ENCODE results near the gene CAPNS1. TPM values are rescaled to one million over a fixed set of nuclear protein-coding genes. Genes with fewer than 3 reads are reported as not detected.
"Not testable (repeated sequence)": the region's sequence is repeated elsewhere in the genome, so short reads cannot be mapped to it uniquely, and the experiment has no call there.

Gene CAPNS1
- total RNA-seq, 1 donor from 2014 or later: 335 TPM

DNA sequence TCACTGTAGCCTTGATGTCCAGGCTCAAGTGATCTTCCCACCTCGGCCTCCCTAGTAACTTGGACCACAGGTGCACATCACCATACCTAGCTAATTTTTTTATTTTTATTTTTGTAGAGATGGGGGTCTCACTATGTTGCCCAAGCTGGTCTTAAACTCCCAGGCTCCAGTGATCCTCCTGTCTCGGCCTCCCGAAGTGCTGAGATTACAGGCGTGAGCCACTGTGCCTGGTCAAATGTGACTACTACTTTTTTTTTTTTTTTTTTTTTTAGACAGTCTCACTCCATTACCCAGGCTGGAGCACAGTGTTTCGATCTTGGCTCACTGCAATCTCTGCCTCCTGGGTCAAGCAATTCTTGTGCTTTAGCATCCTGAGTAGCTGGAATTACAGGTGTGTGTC is 33.0 kb downstream of the CAPNS1 start:
- no peaks in the 10 kb centered on the region for H3K9me3 Mint-ChIP-seq
- no peaks in the 10 kb centered on the region for H3K36me3 Mint-ChIP-seq (ENCODE audit: low read depth)
- no peak overlapping the region for H3K27ac Mint-ChIP-seq
- no peak overlapping the region for H3K4me3 Mint-ChIP-seq
- H3K4me1 Mint-ChIP-seq (ENCODE audit: low read depth): no peaks in the 10 kb centered on the region
- intact Hi-C loops (cut with micrococcal nuclease): no loop called here
- no peak for DNase-seq (ENCODE audit: low spot score)
- peaks cover 1% of the 10 kb centered on the region for H3K27me3 Mint-ChIP-seq (ENCODE audit: insufficient read depth)

- H3K36me3 Mint-ChIP-seq (ENCODE audit: low read depth); intact Hi-C loops (cut with micrococcal nuclease); H3K27ac Mint-ChIP-seq; H3K27me3 Mint-ChIP-seq (ENCODE audit: insufficient read depth); H3K4me3 Mint-ChIP-seq; DNase-seq (ENCODE audit: low spot score); H3K9me3 Mint-ChIP-seq; H3K4me1 Mint-ChIP-seq (ENCODE audit: low read depth): not testable (repeated sequence)
These were observed 34.0 kb downstream of the CAPNS1 start for GRCh38 chr19:36173846-36174245.

DNA sequence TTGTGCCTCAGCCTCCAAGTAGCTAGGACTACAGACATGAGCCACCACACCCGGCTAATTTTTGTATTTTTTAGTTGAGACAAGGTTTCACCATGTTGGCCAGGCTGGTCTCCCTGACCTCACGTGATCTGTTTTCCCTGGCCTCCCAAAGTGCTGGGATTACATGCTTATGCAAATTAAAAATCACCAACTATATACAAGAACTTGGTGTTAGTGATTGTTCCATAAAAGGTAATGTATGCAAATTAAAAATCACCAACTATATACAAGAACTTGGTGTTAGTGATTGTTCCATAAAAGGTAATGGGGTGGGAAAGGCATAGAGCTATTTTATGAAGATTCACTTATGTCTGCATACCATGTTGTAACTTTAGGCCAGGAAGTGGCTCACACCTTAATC is 39.2 kb downstream of the CAPNS1 start:
- H3K27me3 Mint-ChIP-seq (ENCODE audit: insufficient read depth); intact Hi-C loops (cut with micrococcal nuclease); H3K9me3 Mint-ChIP-seq; H3K27ac Mint-ChIP-seq; H3K4me3 Mint-ChIP-seq; H3K36me3 Mint-ChIP-seq (ENCODE audit: low read depth); H3K4me1 Mint-ChIP-seq (ENCODE audit: low read depth); DNase-seq (ENCODE audit: low spot score): not testable (repeated sequence)

DNA sequence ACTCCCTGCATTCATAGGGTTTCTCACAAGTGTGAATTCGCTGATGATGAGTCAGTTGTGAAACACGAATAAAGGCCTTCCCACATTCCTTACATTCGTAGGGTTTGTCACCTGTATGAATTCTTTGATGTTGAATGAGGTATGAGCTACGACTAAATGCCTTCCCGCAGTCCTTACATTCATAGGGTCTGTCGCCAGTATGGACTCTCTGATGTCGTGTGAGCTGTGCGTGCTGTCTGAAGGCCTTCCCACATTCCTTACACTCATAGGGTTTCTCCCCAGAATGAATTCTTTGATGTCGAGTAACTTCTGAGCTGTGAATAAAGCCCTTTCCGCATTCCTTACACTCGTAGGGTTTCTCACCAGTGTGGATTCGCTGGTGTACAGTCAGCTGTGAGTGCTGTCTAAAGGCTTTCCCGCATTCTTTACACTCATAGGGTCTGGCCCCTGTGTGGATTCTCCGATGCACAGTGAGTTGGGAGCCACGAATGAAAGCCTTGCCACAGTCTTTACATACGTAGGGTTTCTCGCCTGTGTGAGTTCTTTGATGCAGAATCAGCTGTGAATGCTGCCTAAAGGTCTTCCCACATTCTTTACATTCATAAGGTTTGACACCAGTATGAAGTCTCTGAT is 42.9 kb downstream of the CAPNS1 start:
- Mint-ChIP-seq H3K27me3 (ENCODE audit: insufficient read depth) (no peaks in the 10 kb centered on the region), H3K4me3 (no peak overlapping the region), H3K9me3 (no peaks in the 10 kb centered on the region), H3K27ac (no peak overlapping the region), H3K4me1 (ENCODE audit: low read depth) (no peaks in the 10 kb centered on the region), H3K36me3 (ENCODE audit: low read depth) (no peaks in the 10 kb centered on the region)
- intact Hi-C loops (cut with micrococcal nuclease): no loop called here
- no peak for DNase-seq (ENCODE audit: low spot score)

- H3K36me3 Mint-ChIP-seq (ENCODE audit: low read depth): no peaks in the 10 kb centered on the region
- no peaks in the 10 kb centered on the region for H3K27me3 Mint-ChIP-seq (ENCODE audit: insufficient read depth)
- H3K4me1 Mint-ChIP-seq (ENCODE audit: low read depth): no peaks in the 10 kb centered on the region
- no peak for DNase-seq (ENCODE audit: low spot score)
- H3K27ac Mint-ChIP-seq: no peak overlapping the region
- no peaks in the 10 kb centered on the region for H3K9me3 Mint-ChIP-seq
- intact Hi-C loops (cut with micrococcal nuclease): no loop called here
- no peak overlapping the region for H3K4me3 Mint-ChIP-seq
These were observed 43.4 kb downstream of the CAPNS1 start for GRCh38 chr19:36183245-36183628.

DNA sequence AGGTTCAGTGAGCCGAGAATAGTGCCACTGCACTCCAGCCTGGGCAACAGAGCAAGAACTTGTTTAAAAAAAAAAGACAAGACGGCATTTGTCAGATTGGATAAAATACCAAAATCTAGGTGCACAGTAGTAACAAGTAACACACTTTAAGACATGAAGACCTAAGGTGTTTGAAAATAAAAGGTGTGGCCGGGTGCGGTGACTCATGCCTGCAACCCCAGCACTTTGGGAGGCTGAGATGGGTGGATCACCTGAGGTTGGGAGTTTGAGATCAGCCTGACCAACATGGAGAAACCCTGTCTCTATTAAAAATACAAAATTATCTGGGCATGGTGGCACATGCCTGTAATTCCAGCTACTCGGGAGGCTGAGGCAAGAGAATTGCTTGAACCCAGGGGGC is 46.9 kb downstream of the CAPNS1 start:
- not testable (repeated sequence) for H3K27ac Mint-ChIP-seq

GRCh38 chr19:36196249-36196648 is 56.4 kb downstream of the CAPNS1 start:
- H3K27me3 Mint-ChIP-seq (ENCODE audit: insufficient read depth): no peaks in the 10 kb centered on the region
- DNase-seq (ENCODE audit: low spot score): no peak
- peaks cover 12% of the 10 kb centered on the region for H3K36me3 Mint-ChIP-seq (ENCODE audit: low read depth)
- H3K4me1 Mint-ChIP-seq (ENCODE audit: low read depth): no peaks in the 10 kb centered on the region
- no peaks in the 10 kb centered on the region for H3K9me3 Mint-ChIP-seq
- intact Hi-C loops (cut with micrococcal nuclease): no loop called here
- no peak overlapping the region for H3K4me3 Mint-ChIP-seq
- H3K27ac Mint-ChIP-seq: no peak overlapping the region

More for the DNA sequence above, 46.9 kb downstream of the CAPNS1 start:
- H3K36me3 Mint-ChIP-seq (ENCODE audit: low read depth); DNase-seq (ENCODE audit: low spot score); intact Hi-C loops (cut with micrococcal nuclease); H3K9me3 Mint-ChIP-seq; H3K4me3 Mint-ChIP-seq; H3K27me3 Mint-ChIP-seq (ENCODE audit: insufficient read depth); H3K4me1 Mint-ChIP-seq (ENCODE audit: low read depth): not testable (repeated sequence)

DNA sequence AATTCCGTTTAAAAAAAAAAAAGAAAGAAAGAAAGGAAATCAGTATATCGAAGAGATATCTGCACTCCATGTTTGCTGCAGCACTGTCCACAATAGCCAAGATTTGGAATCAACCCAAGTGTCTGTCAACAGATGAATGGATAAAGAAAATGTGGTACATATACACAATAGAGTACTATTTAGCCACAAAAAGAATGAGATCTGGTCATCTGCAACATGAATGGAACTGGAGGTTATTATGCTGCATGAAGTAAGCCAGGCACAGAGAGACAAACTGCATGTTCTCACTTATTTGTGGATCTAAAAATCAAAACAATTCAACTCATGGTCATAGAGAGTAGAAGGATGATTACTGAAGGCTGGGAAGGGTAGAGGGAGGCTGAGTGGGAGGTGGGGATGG is 58.3 kb downstream of the CAPNS1 start:
- no peak for DNase-seq (ENCODE audit: low spot score)
- Mint-ChIP-seq H3K27me3 (ENCODE audit: insufficient read depth) (no peaks in the 10 kb centered on the region), H3K36me3 (ENCODE audit: low read depth) (peaks cover 10% of the 10 kb centered on the region), H3K4me1 (ENCODE audit: low read depth) (no peaks in the 10 kb centered on the region), H3K4me3 (no peak overlapping the region), H3K9me3 (no peaks in the 10 kb centered on the region), H3K27ac (no peak overlapping the region)
- intact Hi-C loops (cut with micrococcal nuclease): no loop called here

Other genes starting within 250 kb of the CAPNS1 start
- gene NFKBID, start 239.5 kb upstream of the CAPNS1 start, total RNA-seq: 163 and 164 TPM in 2 replicates
- gene HCST, start 237.5 kb upstream of the CAPNS1 start, total RNA-seq: 58.5 and 62.2 TPM in 2 replicates
- gene TYROBP, start 231.8 kb upstream of the CAPNS1 start, total RNA-seq: not detected in 2 replicates
- 11.6 and 13.6 TPM in 2 replicates for gene LRFN3, start 203.7 kb upstream of the CAPNS1 start, total RNA-seq
- 21.2 and 24.5 TPM in 2 replicates for gene SDHAF1, start 144.9 kb upstream of the CAPNS1 start, total RNA-seq
- 1.7 and 1.8 TPM in 2 replicates for gene SYNE4, start 131.3 kb upstream of the CAPNS1 start, total RNA-seq
- 48.3 and 60.6 TPM in 2 replicates for gene ALKBH6, start 125.9 kb upstream of the CAPNS1 start, total RNA-seq
- gene CLIP3, start 107.2 kb upstream of the CAPNS1 start, total RNA-seq: 2.2 and 4.4 TPM in 2 replicates
- 1.6 TPM in 2 replicates for gene THAP8, start 85.8 kb upstream of the CAPNS1 start, total RNA-seq
- 22.0 and 24.9 TPM in 2 replicates for gene WDR62, start 85.2 kb upstream of the CAPNS1 start, total RNA-seq
- gene OVOL3, start 28.9 kb upstream of the CAPNS1 start, total RNA-seq: not detected in 2 replicates
- 76.3 and 92.4 TPM in 2 replicates for gene POLR2I, start 25.2 kb upstream of the CAPNS1 start, total RNA-seq
- 127 and 143 TPM in 2 replicates for gene TBCB, start 24.6 kb upstream of the CAPNS1 start, total RNA-seq
- gene COX7A1, start 12.4 kb downstream of the CAPNS1 start, total RNA-seq: not detected in 2 replicates
- 2.1 and 2.4 TPM in 2 replicates for gene ZNF565, start 74.6 kb downstream of the CAPNS1 start, total RNA-seq
- 82.5 and 94.0 TPM in 2 replicates for gene ZNF146, start 75.0 kb downstream of the CAPNS1 start, total RNA-seq
- 0.83 and 1.7 TPM in 2 replicates for gene ZFP14, start 239.1 kb downstream of the CAPNS1 start, total RNA-seq